Astrocyte (in vitro differentiated cells and primary cell): ENCODE measurements around the gene GJC1.

Source experiments
- EZH2 ChIP-seq: IDR thresholded peaks from 2 replicates; pipeline ENCODE4 v1.6.1; 2012; ENCODE audit warnings: mild to moderate bottlenecking, low read length, inconsistent platforms; ENCODE audit not compliant: insufficient read depth
- TF ChIP-seq, protein P1 (sequence below): IDR thresholded peaks from 2 replicates; pipeline ENCODE4 v1.5.1; 2011; ENCODE audit warnings: low read depth, mild to moderate bottlenecking, inconsistent platforms, low read length, moderate library complexity; ENCODE audit not compliant: insufficient read depth

DNA sequence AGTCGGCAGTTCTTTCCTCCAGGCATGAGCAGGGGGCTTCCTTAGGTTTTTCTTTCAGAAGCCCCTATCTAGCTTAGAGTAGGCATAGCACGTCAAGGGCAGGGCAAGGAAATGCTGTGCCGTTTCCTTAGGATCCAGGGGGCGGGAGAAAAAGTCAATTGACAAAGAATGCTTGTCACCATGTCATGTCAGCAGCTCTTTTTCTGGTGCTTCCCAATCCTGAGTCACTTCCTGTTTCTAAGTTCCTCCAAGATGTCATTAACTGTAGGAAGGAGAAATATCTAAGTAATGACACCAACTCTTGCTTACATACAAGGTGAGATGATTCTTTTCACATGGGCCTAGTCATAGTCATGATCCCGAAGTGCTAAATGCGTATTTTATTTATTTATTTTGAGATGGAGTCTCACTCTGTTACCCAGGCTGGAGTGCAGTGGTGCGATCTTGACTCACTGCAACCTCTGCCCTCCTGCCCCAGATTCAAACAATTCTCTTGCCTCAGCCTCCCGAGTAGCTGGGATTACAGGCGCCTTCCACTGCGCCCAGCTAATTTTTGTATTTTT, 35.2 kb downstream of the GJC1 start:
- TF ChIP-seq, protein P1, sequence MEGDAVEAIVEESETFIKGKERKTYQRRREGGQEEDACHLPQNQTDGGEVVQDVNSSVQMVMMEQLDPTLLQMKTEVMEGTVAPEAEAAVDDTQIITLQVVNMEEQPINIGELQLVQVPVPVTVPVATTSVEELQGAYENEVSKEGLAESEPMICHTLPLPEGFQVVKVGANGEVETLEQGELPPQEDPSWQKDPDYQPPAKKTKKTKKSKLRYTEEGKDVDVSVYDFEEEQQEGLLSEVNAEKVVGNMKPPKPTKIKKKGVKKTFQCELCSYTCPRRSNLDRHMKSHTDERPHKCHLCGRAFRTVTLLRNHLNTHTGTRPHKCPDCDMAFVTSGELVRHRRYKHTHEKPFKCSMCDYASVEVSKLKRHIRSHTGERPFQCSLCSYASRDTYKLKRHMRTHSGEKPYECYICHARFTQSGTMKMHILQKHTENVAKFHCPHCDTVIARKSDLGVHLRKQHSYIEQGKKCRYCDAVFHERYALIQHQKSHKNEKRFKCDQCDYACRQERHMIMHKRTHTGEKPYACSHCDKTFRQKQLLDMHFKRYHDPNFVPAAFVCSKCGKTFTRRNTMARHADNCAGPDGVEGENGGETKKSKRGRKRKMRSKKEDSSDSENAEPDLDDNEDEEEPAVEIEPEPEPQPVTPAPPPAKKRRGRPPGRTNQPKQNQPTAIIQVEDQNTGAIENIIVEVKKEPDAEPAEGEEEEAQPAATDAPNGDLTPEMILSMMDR, result no peak
- TF ChIP-seq EZH2, result no peak
